ENCODE measurements around the gene AEN.
A peak's percentile ranks its signal among the peaks of the same experiment; 100 is the strongest.

AEN gene

DNA sequence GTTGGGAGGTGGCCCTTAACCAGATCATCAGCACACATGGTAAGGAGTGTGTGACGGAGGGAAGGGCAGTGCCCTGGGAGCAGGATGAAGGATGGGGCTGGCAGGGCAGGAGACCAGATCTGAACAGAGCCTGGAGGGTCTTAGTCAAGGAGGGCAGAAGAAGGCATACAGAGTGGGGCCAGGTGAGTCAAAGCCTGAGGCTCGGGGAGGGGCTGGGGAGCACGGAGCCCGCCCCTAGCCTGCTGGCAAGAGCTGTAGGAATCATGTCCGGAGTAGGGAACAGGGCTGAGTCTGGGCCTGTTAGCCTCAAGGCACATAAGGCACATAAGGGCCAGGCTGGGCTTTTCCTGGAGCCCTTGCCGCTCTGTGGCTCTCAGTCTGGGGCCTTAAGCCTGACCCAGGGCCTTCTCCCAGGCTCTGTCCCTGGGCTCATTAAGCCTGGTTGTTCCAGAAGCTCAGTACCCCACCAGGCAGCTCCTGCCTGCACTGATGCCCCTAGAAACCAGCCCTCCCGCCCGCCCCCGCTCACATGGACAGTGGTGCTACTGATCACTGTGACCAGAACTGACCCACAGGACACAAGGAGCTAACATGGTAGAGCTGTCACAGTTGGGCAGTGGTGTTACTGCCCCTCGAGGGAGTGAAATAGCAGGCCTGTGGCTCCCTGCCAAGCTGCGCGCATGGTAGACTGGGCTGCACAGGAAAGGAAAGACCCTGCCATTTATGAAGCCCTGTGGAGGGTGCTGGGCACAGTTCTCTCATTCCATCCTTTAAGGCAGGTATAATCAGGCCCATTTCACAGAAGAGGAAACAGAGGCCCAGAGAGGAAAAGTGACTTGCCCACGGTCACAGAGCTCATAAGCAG lies 32.3 kb downstream of the AEN start:
- peaks cover 53% of the 10 kb centered on the region for H3K4me1 Mint-ChIP-seq
- H3K4me3 Mint-ChIP-seq, result no peak overlapping the region
- ATAC-seq (ENCODE audit: low read depth) (no peak), DNase-seq (ENCODE audit: low spot score in 2 of 2) (no peak)
- H3K27me3 Mint-ChIP-seq, result no peaks in the 10 kb centered on the region
- peak overlapping the region; percentile 67 for H3K27ac Mint-ChIP-seq
- H3K9me3 Mint-ChIP-seq, result no peaks in the 10 kb centered on the region
- H3K36me3 Mint-ChIP-seq, result peaks cover 11% of the 10 kb centered on the region

- H3K9me3 Mint-ChIP-seq, result no peaks in the 10 kb centered on the region
- H3K4me1 Mint-ChIP-seq, result peaks cover 47% of the 10 kb centered on the region
- H3K27me3 Mint-ChIP-seq, result no peaks in the 10 kb centered on the region
- no peak overlapping the region for H3K4me3 Mint-ChIP-seq
- H3K27ac Mint-ChIP-seq, result no peak overlapping the region
- ATAC-seq (ENCODE audit: low read depth) (no peak), DNase-seq (ENCODE audit: low spot score in 2 of 2) (no peak)
- peaks cover 8% of the 10 kb centered on the region for H3K36me3 Mint-ChIP-seq
Observed at GRCh38 chr15:88654430-88655102, 33.4 kb downstream of the AEN start.

DNA sequence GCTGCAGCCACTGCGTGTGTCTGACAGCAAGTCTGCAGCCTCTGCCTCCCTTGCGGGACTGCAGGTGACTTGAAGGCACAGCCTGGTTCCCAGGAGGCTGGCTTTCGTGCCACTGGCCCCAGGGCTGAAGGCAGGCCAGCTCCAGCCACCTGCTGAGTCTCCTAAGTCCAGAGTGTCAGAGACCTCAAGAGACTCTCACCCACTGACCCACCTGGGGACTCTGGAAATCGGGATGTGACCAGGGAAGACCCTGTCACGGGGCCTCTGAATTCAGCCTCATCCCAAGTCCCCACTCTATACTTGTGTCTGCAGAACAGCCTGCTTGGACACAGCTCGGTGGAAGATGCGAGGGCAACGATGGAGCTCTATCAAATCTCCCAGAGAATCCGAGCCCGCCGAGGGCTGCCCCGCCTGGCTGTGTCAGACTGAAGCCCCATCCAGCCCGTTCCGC lies 34.0 kb downstream of the AEN start:
- ATAC-seq (ENCODE audit: low read depth) (no peak), DNase-seq (ENCODE audit: low spot score in 2 of 2) (no peak)
- H3K4me1 Mint-ChIP-seq, result peaks cover 43% of the 10 kb centered on the region
- no peaks in the 10 kb centered on the region for H3K27me3 Mint-ChIP-seq
- H3K36me3 Mint-ChIP-seq, result peaks cover 8% of the 10 kb centered on the region
- H3K4me3 Mint-ChIP-seq, result no peak overlapping the region
- H3K9me3 Mint-ChIP-seq, result no peaks in the 10 kb centered on the region
- H3K27ac Mint-ChIP-seq, result peak overlapping the region; percentile 94

- no peak for DNase-seq (ENCODE audit: low spot score in 2 of 2)
- Mint-ChIP-seq H3K27me3 (no peaks in the 10 kb centered on the region), H3K27ac (peak overlapping the region; percentile 94), H3K36me3 (peaks cover 8% of the 10 kb centered on the region), H3K4me1 (peaks cover 47% of the 10 kb centered on the region), H3K9me3 (no peaks in the 10 kb centered on the region), H3K4me3 (peak overlapping the region; percentile 57)
- ATAC-seq (ENCODE audit: low read depth), result peak; percentile 4
Observed at GRCh38 chr15:88655800-88656488, 34.8 kb downstream of the AEN start.

GRCh38 chr15:88656760-88657221 lies 35.7 kb downstream of the AEN start:
- Mint-ChIP-seq H3K36me3 (peaks cover 10% of the 10 kb centered on the region), H3K27ac (peak overlapping the region; percentile 94), H3K4me3 (peak overlapping the region; percentile 58), H3K9me3 (no peaks in the 10 kb centered on the region), H3K27me3 (no peaks in the 10 kb centered on the region), H3K4me1 (peaks cover 47% of the 10 kb centered on the region)
- peak; percentile 95 for ATAC-seq (ENCODE audit: low read depth)
- DNase-seq (ENCODE audit: low spot score in 2 of 2), result peak; percentile 73 to 84

DNA sequence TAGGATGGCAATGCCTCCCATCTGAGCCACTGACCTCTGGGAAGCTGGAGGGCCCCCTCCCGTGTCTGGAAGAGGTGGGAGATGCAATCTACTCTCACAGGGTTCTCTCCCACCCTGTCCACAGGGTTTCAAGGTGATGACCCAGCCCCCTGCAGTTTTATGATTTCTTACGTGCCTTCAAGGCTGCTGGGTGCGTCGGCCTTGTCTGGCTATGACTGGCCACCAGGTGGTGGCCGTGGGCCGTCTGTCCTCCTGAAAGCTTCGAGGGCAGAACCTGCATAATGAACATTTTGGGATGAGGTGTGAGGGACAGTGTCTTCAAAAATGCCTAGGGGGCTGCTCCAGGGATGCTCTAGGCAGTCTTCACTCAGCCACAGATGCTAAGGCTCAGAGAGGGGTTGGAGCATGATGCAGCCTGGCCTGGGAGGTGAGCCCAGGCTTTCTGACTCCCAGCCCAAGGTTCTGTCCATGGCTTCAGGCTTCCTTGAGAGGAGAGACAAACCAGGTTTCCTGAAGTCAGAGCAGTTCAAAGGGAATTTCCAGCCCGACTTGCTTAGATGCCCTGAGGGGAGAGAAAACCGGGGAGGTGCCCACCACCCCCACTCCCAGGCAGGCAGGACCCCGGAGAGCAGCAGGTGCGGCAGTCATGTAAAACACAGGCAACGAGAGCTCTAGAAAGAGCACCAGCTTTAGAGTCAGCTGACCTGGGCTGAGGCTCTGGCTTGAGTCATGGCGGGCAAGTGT lies 36.4 kb downstream of the AEN start:
- no peak for ATAC-seq (ENCODE audit: low read depth)
- peaks cover 10% of the 10 kb centered on the region for H3K36me3 Mint-ChIP-seq

GRCh38 chr15:88658070-88658965 lies 37.2 kb downstream of the AEN start:
- ATAC-seq (ENCODE audit: low read depth), result no peak
- Mint-ChIP-seq H3K27ac (peak overlapping the region; percentile 94), H3K9me3 (no peaks in the 10 kb centered on the region), H3K4me3 (no peak overlapping the region), H3K27me3 (no peaks in the 10 kb centered on the region), H3K4me1 (peaks cover 39% of the 10 kb centered on the region), H3K36me3 (peaks cover 4% of the 10 kb centered on the region)
- no peak for DNase-seq (ENCODE audit: low spot score in 2 of 2)

More for the DNA sequence above, 36.4 kb downstream of the AEN start:
- H3K4me3 Mint-ChIP-seq, result peak overlapping the region; percentile 22
- H3K4me1 Mint-ChIP-seq, result peaks cover 46% of the 10 kb centered on the region
- DNase-seq (ENCODE audit: low spot score in 2 of 2), result no peak
- no peaks in the 10 kb centered on the region for H3K9me3 Mint-ChIP-seq
- H3K27me3 Mint-ChIP-seq, result no peaks in the 10 kb centered on the region
- peak overlapping the region; percentile 94 for H3K27ac Mint-ChIP-seq

GRCh38 chr15:88658972-88659931 lies 38.1 kb downstream of the AEN start:
- Mint-ChIP-seq H3K4me3 (no peak overlapping the region), H3K27ac (peak overlapping the region; percentile 58), H3K4me1 (peaks cover 41% of the 10 kb centered on the region), H3K9me3 (no peaks in the 10 kb centered on the region), H3K27me3 (no peaks in the 10 kb centered on the region), H3K36me3 (peaks cover 4% of the 10 kb centered on the region)
- no peak for ATAC-seq (ENCODE audit: low read depth)
- DNase-seq (ENCODE audit: low spot score in 2 of 2), result no peak

DNA sequence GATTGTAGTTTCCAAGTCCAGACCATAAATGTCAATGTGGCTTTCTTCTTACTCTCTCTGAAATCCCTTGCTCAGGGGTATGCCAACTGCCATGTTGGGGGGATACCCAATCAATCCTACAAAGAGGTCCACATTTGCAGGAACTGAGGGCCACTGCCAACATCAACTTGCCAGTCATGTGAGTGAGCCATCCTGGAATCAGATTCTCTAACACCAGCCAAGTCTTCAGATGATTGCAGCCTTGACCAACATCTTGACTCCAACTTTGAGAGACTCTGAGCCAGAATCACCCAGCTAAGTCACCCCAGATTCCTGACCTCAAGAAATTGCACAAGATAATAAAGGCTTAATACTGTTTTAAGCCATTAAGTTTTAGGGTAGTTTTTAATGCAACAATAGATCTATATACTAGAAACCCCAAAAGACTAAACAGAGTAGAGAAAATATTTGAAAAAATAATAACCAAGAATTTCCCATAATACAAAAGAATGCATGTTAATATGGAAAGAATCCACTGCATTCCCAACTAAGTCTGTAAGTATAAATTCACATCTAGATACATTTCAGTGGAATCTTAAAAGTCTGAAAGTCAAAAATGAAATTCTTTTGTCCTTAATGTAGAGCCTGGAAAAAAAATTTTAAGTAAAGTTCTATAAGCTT lies 40.0 kb downstream of the AEN start:
- no peak overlapping the region for H3K4me3 Mint-ChIP-seq
- H3K27ac Mint-ChIP-seq, result no peak overlapping the region
- ATAC-seq (ENCODE audit: low read depth), result no peak
- H3K36me3 Mint-ChIP-seq, result peaks cover 2% of the 10 kb centered on the region
- DNase-seq (ENCODE audit: low spot score in 2 of 2), result no peak
- no peaks in the 10 kb centered on the region for H3K9me3 Mint-ChIP-seq
- H3K27me3 Mint-ChIP-seq, result no peaks in the 10 kb centered on the region
- H3K4me1 Mint-ChIP-seq, result peaks cover 33% of the 10 kb centered on the region

DNA sequence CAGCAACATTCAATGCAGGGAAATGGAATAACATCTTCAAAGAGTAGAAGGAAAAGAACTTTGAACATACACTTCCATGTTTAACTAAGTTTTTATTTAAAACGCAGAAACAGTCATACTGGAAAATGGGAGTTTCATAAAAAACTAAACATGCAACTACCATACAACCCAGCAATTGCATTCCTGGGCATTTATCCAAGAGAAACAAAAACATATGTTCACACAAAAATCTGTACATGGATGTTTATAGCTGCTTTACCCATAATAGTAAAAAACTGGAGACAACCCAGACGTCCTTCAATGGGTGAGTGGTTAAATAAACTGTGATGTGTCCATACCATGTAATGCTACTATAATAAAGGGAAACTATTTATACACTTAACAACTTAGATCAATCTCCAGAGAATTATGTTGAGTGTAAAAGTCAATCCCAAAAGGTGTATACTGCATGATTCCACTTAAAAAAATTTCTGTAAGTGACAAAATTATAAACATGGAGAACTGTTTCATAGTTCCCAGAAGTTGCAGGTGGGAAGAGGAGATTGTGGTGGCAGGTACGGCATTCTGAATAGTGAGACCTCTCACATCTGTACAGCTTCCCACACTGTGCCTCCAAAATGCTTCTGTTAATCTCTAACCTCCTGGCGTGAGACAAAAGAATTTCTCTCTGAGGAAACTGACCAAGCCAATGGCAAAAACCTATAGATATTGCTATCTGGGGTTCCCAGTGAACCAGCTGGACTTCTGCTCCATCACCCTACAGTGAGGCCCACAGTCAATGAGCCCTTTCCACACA lies 40.8 kb downstream of the AEN start:
- Mint-ChIP-seq H3K27ac (no peak overlapping the region), H3K9me3 (no peaks in the 10 kb centered on the region), H3K4me1 (peaks cover 27% of the 10 kb centered on the region), H3K4me3 (no peak overlapping the region), H3K27me3 (no peaks in the 10 kb centered on the region), H3K36me3 (peaks cover 2% of the 10 kb centered on the region)
- no peak for DNase-seq (ENCODE audit: low spot score in 2 of 2)
- no peak for ATAC-seq (ENCODE audit: low read depth)

DNA sequence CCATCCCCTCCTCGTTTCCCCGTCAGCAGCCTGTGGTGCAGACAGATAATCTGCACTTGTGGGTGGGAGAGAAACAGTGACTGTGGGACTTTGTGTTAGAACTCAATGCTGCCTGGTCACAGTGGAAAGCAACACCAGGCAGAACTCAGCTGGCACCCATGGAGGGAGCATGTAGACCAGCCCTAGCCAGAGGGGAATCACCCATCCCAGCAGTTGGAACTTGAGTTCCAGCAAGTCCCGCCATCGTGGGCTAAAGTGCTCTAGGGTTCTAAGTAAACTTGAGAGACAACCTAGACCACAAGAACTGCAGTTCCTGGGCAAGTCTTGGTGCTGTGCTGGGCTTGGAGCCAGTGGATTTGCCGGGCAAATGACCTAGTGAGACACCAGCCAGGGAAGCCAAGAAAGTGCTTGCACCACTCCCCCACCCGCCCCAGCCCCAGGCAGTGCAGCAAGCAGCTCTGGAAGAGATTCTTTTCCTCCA lies 42.0 kb downstream of the AEN start:
- Mint-ChIP-seq H3K4me3 (no peak overlapping the region), H3K27ac (no peak overlapping the region), H3K4me1 (peaks cover 16% of the 10 kb centered on the region), H3K9me3 (no peaks in the 10 kb centered on the region), H3K27me3 (no peaks in the 10 kb centered on the region), H3K36me3 (peaks cover 2% of the 10 kb centered on the region)
- DNase-seq (ENCODE audit: low spot score in 2 of 2) (no peak), ATAC-seq (ENCODE audit: low read depth) (no peak)
